Uterus (tissue), 4 donors: Measurements from ENCODE around the gene MAEA. TPM values are rescaled to one million over a fixed set of nuclear protein-coding genes. Genes with fewer than 3 reads are reported as not detected.

ENCODE experiments used
- DNase-seq, 2 donors: peaks; one replicate each; pipeline ENCODE4 v3.0.0-alpha.2; 2019 to 2020
- H3K27ac ChIP-seq, 2 donors: fragments of 200-600 bp; sonication (generic); 1 replicate in 1 of 2; 2 replicates in 1 of 2; pipeline ENCODE4 v1.5.1; 2016 to 2018
- H3K27me3 ChIP-seq, 2 donors: fragments of 200-600 bp; sonication (generic); one replicate each; pipeline ENCODE4 v1.5.1; 2018 to 2019; ENCODE audit warnings: control low read depth in 1 of 2
- H3K36me3 ChIP-seq, 2 donors: fragments of 200-600 bp; sonication (generic); one replicate each; pipeline ENCODE4 v1.5.1; 2019; ENCODE audit warnings: control low read depth in 1 of 2
- H3K4me1 ChIP-seq, 2 donors: fragments of 200-600 bp; sonication (generic); one replicate each; pipeline ENCODE4 v1.5.1; 2018 to 2019; ENCODE audit warnings: control low read depth in 1 of 2
- H3K4me3 ChIP-seq, 2 donors: fragments of 200-600 bp; sonication (generic); 1 replicate in 1 of 2; 2 replicates in 1 of 2; pipeline ENCODE4 v1.5.1; 2018 to 2019; ENCODE audit warnings: mild to moderate bottlenecking in 1 of 2
- H3K9me3 ChIP-seq, 2 donors: fragments of 200-600 bp; sonication (generic); one replicate each; pipeline ENCODE4 v1.5.1; 2019; ENCODE audit warnings: control low read depth in 1 of 2
- POLR2A ChIP-seq, 2 donors: fragments of 450-650 bp; IDR thresholded peaks; one replicate each; pipeline ENCODE4 v1.6.1; 2016; ENCODE audit warnings: antibody characterized with exemption in 2 of 2, mild to moderate bottlenecking in 1 of 2, moderate library complexity in 1 of 2
- intact Hi-C: fragments of 100-400 bp; cut with DNase I; formaldehyde crosslinking; loops from one replicate; pipeline ENCODE4 v1.15.1; 2023; ENCODE audit warnings: low total_unique reads
- total RNA-seq, 4 donors: library from RNA; depleted of rRNA in 3 of 4; stranded (reverse); fragments of >200 nt in 3 of 4; gene quantifications; one replicate each; pipeline versions ENCODE4 v1.1.0 to v1.2.4, GENCODE V29; 2014 to 2023
- TF ChIP-seq, protein P1 (sequence below), 4 experiments: fragments of 200-600 bp in 2 of 4; fragments of 450-650 bp in 2 of 4; sonication (generic) in 2 of 4; IDR thresholded peaks; one replicate each; pipeline ENCODE4 v1.5.1; 2016 to 2019; ENCODE audit warnings: antibody characterized with exemption in 4 of 4, mild to moderate bottlenecking in 2 of 4, moderate library complexity in 1 of 4
- donor health status: DM: yes; HTN: yes; CAD: no.

The MAEA gene
- total RNA-seq, 4 donors from 2014 or later: 32.3 to 70.7 (median 67.8) TPM

DNA sequence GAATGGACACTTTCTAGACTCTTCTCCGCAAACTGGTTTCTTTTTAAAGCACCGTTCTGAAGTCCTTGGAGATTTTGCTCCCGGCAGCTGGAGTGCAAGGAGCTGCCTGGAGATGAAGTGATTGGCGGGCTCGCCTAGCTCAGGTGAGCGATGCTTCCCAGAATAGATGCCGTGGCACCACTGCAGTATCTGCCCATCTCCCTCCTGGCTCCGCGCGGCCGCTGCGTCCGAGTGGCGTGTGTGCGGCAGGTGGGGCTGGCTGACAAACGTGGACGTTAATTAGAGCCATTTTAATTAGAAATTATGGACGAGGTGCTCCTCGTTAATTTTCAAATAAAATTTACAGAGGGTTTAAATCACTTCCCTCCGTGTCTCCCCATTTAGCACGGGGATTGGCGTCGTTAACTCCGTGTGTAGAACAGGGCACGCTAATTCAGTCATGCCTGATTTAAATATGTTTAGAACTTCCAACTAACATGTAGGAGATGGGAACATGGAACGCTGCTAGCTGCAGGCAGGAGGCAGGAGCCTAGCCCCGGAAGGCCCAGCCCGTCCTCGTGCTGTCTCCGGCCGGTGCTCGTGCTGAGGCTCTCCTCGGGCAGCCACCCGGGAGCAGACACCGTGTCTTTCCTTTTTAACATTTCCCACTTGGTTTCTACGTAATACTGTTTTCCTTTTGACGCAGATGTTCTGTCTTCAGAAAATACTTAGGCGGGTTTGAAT lies 68.9 kb downstream of the MAEA start:
- Histone ChIP-seq H3K4me1 (no peaks in the 10 kb centered on the region), H3K4me3 (no peak overlapping the region), H3K27ac (no peak overlapping the region), H3K36me3 (no peaks in the 10 kb centered on the region), H3K27me3 (no peaks in the 10 kb centered on the region), H3K9me3 (no peaks in the 10 kb centered on the region)
- DNase-seq: no peak
- no peak for TF ChIP-seq POLR2A (IDR thresholded peaks at IDR 0.05)
- TF ChIP-seq, protein P1, sequence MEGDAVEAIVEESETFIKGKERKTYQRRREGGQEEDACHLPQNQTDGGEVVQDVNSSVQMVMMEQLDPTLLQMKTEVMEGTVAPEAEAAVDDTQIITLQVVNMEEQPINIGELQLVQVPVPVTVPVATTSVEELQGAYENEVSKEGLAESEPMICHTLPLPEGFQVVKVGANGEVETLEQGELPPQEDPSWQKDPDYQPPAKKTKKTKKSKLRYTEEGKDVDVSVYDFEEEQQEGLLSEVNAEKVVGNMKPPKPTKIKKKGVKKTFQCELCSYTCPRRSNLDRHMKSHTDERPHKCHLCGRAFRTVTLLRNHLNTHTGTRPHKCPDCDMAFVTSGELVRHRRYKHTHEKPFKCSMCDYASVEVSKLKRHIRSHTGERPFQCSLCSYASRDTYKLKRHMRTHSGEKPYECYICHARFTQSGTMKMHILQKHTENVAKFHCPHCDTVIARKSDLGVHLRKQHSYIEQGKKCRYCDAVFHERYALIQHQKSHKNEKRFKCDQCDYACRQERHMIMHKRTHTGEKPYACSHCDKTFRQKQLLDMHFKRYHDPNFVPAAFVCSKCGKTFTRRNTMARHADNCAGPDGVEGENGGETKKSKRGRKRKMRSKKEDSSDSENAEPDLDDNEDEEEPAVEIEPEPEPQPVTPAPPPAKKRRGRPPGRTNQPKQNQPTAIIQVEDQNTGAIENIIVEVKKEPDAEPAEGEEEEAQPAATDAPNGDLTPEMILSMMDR (IDR thresholded peaks at IDR 0.05): no peak
- intact Hi-C loops: no loop called here

- no peak overlapping the region for H3K4me3 ChIP-seq
- DNase-seq: no peak
- no peaks in the 10 kb centered on the region for H3K9me3 ChIP-seq
- no peaks in the 10 kb centered on the region for H3K36me3 ChIP-seq
- H3K4me1 ChIP-seq: no peaks in the 10 kb centered on the region
- H3K27ac ChIP-seq: no peak overlapping the region
- TF ChIP-seq, protein P1 (IDR thresholded peaks at IDR 0.05): no peak
- TF ChIP-seq POLR2A (IDR thresholded peaks at IDR 0.05): no peak
- no peaks in the 10 kb centered on the region for H3K27me3 ChIP-seq
- intact Hi-C loops: no loop called here
These were observed 69.4 kb downstream of the MAEA start for GRCh38 chr4:1359144-1359501.

- no peak for DNase-seq
- TF ChIP-seq, protein P1 (IDR thresholded peaks at IDR 0.05): no peak
- TF ChIP-seq POLR2A (IDR thresholded peaks at IDR 0.05): no peak
- H3K27ac ChIP-seq: no peak overlapping the region
- H3K9me3 ChIP-seq: no peaks in the 10 kb centered on the region
- no peaks in the 10 kb centered on the region for H3K27me3 ChIP-seq
- intact Hi-C loops: loop anchor here (10.0 kb wide), 2 partner anchors 225 to 275 kb away; no protein-coding TSS in a partner anchor
- H3K4me1 ChIP-seq: no peaks in the 10 kb centered on the region
- no peaks in the 10 kb centered on the region for H3K36me3 ChIP-seq
- no peak overlapping the region for H3K4me3 ChIP-seq
These were observed 70.3 kb downstream of the MAEA start for GRCh38 chr4:1359976-1360375.

DNA sequence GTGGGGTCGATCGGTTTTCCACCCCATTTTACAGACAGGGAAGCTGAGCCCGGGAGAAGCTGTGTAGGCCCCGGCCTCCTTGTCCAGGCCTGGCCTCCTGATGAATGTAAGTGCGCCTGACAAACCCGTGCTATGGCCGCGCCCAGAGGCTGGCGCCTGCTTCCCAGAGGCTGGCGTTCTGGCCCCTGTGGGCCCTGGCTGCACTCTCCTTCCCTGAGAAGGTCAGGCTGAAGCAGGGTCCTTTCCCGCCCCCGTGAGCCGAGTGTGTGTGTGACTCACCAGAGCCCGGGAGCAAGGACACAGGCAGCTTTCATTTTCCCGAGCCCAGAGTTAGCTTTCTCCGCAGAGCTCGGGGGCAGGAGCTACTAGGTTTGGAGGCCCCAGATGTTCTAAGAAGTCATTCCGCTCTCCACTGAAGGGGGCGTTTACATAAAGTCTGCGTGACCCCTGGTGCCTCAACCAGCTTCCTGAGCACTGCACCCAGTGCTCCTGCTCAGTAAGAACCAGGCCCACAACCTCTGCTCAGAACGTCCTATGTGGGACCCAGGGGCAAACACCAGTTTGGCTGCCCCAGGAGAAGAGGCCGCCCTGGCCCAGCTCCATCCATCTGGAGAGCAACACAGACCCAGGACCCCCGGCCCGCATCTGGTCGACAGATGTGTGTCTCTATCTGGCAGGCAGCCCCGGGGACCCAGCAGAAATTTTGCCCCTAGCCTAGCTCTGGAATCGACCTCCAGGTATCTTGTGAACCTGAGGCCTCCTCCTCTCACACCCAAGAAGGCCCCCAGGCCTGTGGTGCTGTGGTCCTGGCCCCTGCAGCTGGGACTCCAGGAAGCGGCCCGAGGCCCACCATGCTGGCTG lies 71.0 kb downstream of the MAEA start:
- no peak for TF ChIP-seq POLR2A (IDR thresholded peaks at IDR 0.05)
- TF ChIP-seq, protein P1 (IDR thresholded peaks at IDR 0.05): no peak

GRCh38 chr4:1361431-1361830 lies 71.7 kb downstream of the MAEA start:
- TF ChIP-seq POLR2A (IDR thresholded peaks at IDR 0.05): no peak
- TF ChIP-seq, protein P1 (IDR thresholded peaks at IDR 0.05): no peak
- H3K36me3 ChIP-seq: no peaks in the 10 kb centered on the region
- DNase-seq: no peak
- intact Hi-C loops: loop anchor here (10.0 kb wide), 2 partner anchors 227 to 273 kb away; no protein-coding TSS in a partner anchor
- H3K27me3 ChIP-seq: no peaks in the 10 kb centered on the region
- no peak overlapping the region for H3K4me3 ChIP-seq
- H3K27ac ChIP-seq: no peak overlapping the region
- no peaks in the 10 kb centered on the region for H3K4me1 ChIP-seq
- H3K9me3 ChIP-seq: no peaks in the 10 kb centered on the region

More for the DNA sequence above, 71.0 kb downstream of the MAEA start:
- intact Hi-C loops: loop anchor here (10.0 kb wide), 2 partner anchors 226 to 274 kb away; no protein-coding TSS in a partner anchor
- no peak for DNase-seq
- Histone ChIP-seq H3K4me1 (no peaks in the 10 kb centered on the region), H3K9me3 (no peaks in the 10 kb centered on the region), H3K4me3 (no peak overlapping the region), H3K27ac (no peak overlapping the region), H3K36me3 (no peaks in the 10 kb centered on the region), H3K27me3 (no peaks in the 10 kb centered on the region)
